Measurements from ENCODE around the gene TBX19.

DNA sequence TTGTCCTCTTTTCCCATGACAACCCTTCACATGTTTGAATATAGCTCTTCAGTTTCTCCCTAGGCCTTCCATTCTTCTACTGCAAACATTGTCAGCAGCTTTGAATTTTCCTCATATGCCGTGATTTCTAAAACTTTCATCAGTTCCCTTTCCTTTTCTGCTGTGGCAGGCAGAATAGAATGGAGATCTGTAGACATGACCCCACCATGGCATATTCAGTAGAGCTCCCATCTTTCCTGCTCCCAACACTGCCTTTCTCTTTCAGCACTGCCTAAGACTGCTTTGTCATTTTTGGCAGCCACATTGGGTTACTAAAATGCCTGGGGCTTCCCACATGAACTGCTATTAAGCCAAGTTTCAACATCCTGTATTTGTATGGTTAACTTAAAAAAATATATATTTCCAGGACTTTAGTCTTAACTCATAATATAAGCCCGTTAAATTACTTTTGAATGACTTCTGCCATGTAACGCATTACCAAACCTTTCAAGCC lies 60.9 kb downstream of the TBX19 start:
- TF ChIP-seq POLR2A (IDR thresholded peaks at IDR 0.05) (no peak), CTCF (IDR thresholded peaks at IDR 0.05 in 4 of 5, conservative IDR thresholded peaks at IDR 0.05 in 1 of 5) (no peak)
